NCI-H2227 (cell line): ENCODE measurements around the gene NSUN7.
"Not testable (repeated sequence)": the region's sequence is repeated elsewhere in the genome, so short reads cannot be mapped to it uniquely, and the experiment has no call there.

Experiments
- DNase-seq: peaks from one replicate; lab custom pipeline; 2025; ENCODE audit not compliant: unreplicated experiment; lab: John Stamatoyannopoulos, UW

The NSUN7 gene

DNA sequence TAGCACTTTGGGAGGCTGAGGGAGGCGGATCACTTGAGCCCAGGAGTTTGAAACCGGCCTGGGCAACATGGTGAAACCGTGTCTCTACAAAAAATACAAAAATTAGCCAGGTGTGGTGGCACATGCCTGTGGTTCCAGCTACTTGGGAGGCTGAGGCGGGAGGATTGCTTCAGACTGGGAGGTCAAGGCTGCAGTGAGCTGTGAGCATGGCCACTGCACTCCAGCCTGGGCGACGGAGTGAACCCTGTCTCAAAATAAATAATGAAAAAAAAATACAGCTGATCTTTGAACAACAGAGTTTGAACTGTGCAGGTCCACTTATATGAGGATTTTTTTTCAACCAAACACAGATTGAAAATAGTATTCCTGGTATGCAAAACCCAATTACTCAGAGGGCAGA, 67.4 kb downstream of the NSUN7 start:
- not testable (repeated sequence) for DNase-seq

DNA sequence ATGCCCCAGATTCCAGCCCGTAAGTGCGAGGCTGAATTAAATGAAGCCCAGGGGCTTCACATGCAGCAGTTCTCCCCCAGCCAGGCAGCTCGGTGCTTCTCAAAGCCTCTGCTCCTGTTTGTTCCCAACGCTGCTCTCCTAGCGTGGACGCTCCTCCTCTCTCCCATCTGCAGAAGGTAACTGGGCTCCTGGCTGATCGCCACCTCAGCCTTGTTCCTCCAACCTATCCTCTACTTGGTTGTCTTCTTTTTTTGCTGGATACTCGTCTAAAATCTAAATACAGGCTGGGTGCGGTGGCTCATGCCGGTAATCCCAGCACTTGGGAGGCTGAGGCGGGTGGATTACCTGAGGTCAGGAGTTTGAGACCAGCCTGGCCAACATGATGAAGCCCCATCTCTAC, 70.3 kb downstream of the NSUN7 start:
- DNase-seq = no peak

DNA sequence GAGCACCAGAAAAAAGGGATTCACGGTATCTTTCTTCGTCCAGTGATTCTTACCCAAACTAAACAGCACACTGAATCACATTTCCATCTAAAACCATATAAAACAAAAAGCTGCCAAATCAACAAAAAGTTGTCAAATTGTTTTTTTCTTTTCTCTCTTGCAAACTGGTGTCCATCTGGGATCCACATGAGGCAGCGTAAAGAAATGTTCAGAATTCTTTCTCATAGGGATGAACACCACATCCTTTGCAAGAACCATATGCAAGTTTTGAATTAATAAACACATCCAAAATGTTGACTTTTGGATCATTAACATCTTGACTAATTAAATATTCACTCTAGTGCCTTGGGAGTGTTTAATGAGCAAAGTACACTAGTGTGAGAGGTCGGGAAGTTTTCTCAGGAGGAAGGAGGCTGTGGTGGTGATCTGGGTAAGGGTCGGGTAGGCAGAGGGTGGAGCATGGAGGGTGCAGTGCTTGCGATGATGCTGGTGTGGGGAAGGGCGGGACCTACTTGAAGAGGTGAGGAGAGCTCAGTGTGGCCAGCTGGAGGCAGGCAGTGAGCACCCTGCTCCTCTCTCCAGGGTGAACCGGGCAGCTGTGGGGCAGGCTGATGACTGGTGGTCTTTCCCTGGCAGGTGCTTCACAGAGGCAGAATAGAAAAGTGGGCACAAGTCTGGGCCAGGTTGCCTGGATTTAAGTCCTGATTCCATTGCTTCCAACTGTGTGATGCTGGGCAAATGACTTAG, 72.8 kb downstream of the NSUN7 start:
- no peak for DNase-seq

DNA sequence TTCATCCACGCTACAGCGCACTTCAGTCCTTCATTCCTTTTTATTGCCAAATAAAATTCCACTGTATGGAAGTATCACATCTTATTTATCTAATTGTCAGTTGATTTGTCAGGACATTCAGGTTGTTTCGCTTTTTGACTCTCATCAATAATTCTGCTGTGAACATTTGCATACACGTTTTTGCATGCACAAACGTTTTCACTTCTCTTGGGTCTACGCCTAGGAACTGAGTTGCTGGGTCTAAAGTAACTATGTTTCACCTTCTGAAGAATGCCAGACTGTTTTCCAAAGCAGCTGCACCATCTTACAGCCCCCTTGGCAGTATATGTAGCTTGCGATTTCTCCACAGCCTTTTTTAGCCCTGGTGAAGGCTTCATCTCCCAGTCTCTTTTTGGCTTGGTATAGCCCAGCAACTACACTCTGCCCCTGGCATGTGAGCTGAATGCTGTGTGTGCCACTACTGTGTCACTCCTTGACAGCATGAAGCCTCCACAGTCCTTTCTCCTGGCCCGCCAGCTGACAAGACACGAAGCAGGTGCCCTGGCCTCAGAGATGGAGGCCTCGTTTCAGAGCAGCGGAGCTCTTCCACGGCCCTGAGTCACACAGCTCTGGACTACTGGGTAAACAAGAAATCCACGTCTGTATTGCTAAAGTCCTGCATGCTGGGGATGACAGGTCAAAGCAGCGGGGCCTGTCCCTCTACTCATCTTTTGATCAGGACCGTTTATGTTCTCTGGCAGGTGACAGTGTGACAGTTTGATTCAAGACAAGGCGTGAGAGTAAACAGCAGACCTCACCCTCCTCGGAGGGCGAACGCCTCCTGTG, 75.5 kb downstream of the NSUN7 start:
- DNase-seq = no peak

DNA sequence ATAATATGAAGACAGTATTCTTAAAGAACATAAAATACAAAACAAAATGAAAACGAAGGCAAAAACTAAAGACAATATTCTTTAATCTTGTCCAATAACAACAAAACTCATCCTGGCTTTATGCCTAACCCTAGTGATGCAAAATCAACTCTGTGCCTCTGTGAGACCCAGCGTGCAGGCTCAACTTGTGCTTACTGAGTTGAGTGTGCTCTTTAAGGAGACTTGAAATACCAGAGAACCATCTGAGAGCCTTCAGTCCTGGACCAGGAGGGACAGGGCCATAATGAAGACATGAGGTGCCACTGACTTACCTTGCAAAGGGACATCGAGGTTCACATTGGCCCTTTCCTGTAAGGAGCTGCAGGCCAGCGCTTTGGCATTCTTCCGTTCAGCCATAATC, 77.1 kb downstream of the NSUN7 start:
- no peak for DNase-seq

DNA sequence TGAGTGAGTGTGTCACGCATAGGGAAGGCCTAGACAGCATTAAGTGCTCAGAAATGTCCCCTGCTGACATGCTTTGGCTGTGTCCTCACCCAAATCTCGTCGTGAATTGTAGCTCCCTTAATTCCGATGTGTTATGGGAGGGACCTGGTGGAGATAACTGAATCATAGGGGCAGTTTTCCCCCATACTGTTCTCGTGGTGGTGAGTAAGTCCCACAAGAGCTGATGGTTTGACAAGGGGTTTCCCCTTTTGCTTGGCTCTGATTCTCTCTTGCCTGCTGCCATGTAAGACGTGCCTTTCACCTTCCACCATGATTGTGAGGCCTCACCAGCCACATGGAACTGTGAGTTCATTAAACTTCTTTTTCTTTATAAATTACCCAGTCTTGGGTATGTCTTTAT, 78.0 kb downstream of the NSUN7 start:
- no peak for DNase-seq

DNA sequence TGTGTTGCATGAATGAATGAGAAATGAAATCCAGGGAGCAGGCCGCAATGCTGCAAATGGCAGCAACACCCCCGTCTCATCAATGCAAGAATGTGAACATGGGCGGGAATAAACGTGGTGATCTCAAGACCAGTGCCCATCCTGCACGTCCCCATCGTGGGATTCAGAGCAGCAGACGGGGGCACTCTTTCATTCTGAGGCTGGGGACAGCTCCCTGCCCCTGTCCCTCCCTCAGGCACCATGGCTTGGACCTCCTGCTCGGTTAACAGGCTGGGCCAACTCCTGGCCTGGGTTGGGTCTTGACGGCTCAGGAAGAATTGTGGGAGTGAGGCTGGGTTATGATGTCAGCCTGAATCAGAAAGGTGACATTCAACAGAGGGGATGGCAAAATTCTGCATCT, 78.9 kb downstream of the NSUN7 start:
- no peak for DNase-seq

DNA sequence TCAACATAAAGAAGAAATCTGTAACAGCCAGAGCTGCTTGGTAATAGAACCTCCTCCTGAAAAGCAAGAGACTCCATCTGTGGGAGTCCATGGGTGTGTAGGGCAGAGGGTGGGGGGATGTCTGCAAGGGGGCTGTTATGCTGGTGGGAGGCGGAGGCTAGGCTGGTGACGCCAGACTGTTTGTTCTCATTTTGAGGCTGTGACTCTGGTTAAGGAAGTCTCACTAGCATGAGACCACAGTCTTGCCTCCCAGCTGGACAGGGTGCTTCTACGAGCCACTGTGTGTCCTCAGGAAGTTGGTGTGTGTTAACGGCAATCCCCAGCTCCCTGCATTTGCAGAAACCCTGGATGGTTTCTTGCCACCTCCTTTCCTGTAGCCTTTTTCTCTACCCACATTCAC, 79.8 kb downstream of the NSUN7 start:
- DNase-seq = no peak

DNA sequence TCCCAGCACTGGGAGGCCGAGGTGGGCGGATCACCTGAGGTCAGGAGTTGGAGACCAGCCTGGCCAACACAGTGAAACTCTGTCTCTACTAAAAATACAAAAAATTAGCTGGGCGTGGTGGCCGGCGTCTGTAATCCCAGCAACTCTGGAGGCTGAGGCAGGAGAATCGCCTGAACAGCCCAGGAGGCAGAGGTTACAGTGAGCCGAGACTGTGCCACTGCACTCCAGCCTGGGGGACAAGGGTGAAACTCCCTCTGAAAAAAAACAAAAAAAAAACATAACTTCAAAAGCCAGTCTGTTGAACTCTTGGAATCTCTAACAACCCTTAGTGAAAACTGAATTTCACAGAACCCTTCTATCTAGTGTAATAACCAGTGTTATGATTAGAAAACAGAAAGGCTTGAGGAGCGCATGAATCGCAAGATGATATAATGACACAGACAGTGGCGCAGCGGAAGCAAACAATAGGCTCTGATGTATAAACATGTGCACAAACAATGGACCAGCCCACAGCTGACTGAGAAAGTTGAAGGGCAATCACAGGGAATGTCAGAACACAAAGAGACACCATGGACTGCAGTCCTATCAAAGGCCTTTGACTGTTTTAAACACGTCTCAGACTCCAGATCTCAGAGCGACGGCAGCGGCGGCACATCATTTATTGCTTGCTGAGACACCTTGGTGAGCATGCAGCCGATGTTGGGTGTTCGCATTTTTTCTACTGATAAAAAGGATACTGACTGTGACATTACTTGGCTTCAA, 81.6 kb downstream of the NSUN7 start:
- DNase-seq = peak; percentile 34

DNA sequence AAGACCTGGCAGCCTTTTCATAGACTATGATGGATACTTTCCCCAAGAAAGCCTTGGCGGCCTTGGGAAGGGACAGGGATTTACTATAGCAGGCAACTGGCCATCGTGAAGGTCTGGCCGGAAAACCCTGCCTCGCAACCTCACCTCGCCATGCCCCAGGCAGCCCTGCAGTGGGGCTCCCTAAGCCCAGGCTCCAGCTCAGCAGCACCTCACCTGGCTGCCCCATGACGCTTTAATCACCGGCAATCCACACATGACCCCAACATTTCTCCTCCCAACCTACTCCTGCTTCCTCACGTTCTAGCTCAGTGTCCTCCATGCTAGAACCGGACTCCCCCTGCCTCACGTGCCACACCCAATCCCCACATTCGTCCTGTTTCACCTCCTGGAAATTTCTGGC, 82.4 kb downstream of the NSUN7 start:
- no peak for DNase-seq

DNA sequence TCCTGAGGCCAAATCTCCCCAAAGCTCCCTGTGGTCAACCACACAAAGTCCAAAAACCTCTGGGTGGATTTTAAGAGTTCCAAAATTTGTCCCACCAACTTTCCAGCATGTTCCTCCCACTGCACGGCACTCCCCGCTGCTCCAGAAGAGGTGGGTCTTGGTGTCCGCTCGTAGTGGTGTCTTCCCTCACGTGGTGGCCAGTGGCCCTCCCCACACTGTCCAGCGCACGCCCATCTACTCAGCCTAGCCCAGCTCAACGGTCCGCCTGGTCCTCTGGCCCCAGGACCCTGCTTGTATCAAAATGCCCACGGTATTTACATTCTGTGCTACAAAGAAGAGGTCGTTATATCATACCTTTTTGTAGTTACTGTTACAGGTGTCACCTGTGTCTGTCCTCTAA, 83.5 kb downstream of the NSUN7 start:
- DNase-seq = no peak

DNA sequence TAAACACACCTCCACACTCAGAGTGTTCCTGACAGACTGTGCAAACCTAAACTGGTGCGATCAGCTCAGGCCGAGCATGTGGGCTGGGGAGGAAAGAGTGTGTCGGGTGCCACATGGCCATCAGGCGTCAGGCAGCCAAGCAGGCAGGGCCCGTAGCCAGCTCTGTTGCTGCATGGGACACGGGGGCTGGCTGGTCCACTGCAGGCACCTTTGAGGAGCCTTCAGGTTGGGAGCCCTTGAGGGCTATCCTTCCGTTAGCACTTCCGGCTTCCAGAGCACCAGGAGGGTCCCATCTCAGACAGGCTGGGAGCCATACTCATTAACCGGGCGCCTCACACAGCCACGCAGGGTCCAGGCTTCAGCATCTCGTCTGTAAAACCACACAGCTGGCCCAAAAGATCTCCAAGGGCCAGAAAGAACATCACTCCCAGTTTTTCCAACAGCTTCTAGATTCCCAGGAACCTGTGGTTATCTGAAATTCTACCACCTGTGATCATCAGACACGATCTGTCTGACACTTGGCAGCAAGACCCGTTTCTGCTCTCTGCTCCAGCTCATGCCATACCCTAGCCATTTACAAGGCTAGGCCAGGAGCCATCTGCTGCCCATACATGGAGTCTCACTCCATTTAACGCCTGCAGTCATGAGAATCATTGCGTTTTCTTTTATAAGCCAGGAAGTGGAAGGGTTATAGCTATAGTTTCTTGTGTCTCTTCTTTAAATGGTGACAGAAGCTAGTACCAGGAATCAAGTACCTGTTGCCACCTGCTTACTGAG, 87.5 kb downstream of the NSUN7 start:
- DNase-seq = no peak

DNA sequence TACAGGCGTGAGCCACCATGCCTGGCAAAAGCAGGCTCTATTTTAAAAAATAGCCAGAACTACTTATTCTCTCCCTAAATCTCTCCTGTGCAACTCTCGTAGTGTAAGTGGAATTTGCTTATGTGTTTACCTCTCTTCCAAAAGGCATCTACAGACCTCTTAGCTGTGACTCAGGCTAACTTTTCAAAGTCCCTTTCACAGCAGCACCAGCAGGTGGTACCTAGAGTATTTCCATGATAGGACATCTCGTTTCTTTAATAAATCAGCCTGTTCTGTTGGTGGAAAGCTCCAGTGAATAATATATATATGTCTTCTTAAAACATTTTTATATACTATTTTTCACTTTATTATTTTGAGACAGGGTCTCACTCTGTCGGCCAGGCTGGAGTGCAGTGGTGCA, 89.0 kb downstream of the NSUN7 start:
- DNase-seq = no peak

DNA sequence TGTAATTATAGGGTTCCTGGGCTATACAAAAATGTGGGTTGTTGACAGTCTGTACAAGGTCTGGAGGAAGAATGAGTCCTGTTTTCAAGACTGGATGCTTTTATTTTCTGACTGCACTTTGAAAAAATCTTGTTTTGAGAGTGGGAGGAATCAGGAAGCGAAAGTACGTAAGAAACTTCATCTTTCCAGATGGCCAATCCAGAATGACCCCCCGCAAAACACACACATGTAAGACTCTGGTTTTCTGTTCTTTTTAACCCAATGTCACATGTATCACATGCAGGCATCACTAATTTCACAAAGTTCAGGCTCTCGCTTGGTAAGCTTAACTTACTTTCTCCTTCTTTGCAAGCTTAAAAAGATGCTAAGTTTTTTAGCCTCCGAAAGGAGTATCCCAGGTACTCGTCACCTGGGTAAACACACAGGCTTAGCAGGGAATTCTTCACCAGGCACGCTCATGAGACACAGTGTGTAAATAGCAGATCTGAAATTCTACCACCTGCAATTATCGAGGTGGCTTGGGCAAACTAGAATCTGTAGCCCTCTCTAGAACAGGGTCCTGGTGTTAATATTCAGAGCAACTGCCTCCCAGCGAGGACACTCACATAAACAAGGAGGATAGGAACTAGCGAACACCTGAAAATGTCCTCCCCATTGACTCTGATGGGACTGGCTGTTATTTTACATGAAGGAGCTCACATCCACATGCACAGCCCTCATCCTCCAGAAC, 90.7 kb downstream of the NSUN7 start:
- no peak for DNase-seq

DNA sequence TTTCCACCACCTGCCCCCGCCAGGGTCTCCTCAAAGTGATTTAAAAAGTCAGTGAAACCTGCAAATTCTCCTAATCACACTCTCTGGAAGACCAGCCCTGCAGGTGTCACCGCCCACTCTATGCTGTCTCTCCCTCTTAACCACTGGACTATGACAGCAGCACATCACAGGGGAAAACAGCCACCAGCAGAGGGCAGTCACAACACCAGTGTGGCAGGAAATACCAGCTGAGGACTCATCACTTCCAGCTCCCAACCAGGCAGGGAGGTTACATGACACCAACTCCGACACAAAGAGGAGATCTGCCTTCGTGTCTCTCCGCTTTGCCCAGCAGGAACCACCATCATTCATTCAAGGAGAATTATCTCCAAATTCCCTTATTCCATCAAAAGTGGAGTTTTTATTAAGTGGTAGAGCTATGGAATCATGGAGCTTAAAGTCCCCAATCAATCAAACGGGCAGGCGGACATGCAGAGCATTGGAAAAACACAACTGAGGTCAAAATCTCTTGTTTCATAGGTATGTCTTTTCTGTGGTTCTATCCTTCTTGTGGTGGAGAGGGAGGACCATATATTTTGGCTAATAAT, 91.3 kb downstream of the NSUN7 start:
- DNase-seq = peak; percentile 70

DNA sequence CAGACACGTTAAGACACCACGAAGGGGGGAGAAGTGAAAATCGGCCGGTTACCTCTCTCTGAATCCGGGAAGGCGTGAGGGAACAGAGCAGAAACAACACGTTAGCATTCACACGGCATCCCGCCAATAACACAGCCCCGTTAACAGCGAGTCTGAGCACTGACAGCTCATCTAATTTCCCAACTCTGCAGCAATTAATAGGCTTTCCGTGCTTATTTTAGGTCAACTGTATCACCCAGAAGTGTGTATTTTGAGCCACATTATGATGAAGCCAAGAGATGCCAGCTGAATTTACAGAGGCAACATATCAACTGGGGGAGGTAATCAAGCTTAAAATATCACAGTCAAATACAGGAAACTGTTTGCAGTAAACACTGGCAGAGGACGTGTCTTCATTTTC, 92.6 kb downstream of the NSUN7 start:
- DNase-seq = no peak

DNA sequence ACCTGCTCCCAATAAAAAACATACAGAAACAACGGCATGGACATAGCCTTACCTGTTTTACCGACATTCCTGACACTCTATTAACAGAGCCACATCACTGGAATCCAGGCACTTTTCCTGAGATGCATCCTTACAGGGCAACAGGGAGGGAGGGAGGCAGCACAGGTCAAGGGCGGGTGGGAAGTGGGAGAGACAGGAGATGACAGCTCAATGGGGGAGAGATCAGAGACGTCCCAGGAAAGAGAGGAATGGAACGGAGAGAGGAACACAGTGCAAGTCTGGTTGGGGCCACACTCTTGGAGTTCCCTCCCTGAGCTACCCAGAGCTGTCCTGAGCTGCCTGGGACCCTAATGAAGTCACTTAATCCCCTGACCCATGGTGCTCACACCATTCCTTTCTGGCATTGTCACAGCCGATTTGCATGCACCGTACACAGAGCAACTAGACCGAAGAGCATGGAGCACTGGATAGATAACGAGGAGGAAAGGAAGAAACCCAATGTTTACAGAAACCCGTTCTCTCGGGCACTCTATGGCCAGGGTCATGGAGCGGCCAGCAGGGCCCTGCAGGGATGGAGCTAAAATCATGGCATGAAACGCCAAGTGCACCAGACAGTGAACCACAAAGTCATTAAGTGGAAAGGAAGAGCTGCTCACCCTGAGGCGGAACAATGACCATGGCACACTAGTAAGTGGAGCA, 93.1 kb downstream of the NSUN7 start:
- no peak for DNase-seq

DNA sequence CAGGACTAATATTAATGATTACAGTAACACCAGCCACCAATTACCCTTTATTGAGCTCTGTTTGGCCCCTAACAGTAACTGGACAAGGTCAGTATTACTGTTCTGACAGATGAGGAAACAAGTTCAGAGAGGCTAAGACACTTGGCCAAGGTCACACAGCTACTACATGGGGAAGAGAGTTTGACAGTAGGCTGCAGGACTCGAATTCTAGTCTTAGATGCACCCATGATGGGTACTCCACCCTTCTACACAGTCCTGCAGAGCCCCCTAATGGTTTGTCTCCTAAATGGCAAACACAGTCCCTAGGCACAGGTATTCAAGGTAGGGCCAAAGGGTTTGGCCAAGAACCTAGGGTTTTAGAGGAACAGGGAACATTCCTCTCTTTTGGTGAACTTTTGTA, 93.9 kb downstream of the NSUN7 start:
- DNase-seq = no peak

DNA sequence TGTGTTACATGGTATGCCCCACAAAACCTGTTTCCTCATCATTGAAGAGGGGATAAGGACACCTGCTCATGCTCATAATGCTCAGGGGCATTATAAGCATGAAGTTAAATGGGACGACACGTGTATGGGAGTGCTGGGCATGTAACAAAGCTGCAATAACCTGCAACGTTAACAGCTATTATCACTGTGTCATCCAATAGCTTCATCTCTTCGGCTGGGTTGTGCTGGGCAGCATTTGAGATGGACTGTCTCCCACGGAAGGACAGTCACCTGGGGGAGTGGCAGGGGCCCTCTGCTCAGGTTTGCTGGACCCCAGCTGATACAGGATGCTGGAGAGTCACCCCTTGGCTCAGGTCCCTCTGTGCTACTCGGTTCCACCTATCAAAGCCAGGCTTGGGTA, 94.5 kb downstream of the NSUN7 start:
- DNase-seq = no peak
